SU-DHL-6 (cell line): Measurements from ENCODE around the gene SCLY.

ENCODE experiments used
- CTCF ChIP-seq: fragments of 200-600 bp; sonication (generic); IDR thresholded peaks from one replicate; pipeline ENCODE4 v1.5.1; 2017; ENCODE audit warnings: antibody characterized with exemption, mild to moderate bottlenecking, low read length, moderate library complexity; ENCODE audit not compliant: insufficient read depth, poor library complexity, severe bottlenecking
- EZH2phosphoT487 ChIP-seq: fragments of 200-600 bp; sonication (generic), shearing (Covaris generic); conservative IDR thresholded peaks from 2 replicates; pipeline ENCODE4 v1.6.1; 2018; ENCODE audit warnings: mild to moderate bottlenecking, antibody characterized with exemption, low read length, moderate library complexity, mixed read lengths

DNA sequence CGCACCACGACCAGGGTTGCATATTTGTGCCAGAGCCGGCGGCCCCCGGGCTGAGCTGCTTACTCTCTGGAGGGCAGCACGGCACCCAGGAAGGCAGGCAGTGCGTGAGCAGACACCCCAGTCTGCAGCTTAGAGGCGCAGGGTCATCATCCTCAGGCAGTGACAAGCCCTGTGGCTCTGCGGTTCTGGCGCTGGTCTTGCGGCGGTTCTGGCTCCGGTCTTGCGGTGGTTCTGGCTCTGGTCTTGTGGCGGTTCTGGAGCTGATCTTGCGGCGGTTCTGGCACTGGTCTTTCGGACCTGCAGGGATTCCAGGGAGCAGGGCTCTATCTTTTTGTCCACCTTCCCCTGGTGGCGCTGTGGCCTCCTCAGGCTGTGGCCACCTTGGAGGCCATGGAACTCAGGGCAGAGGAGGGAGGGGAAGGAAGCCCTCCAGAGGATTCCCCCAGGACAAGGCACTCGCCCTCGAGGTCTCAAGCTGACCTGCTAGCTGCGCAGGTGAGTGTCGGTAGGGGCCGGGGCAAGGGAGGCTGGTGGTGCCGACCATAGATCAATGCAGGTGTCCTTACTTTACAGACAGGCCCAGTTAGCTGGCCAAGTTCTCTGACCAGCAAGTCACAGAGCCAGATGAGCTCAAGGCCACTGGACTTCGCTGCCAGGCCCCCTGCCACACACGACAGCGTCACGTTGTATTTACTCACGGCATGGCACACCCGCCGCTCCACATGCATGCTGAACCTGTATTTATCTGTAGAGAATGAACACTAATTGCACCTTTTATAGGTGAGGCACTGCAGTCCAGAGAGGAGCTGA lies 54.3 kb downstream of the SCLY start:
- TF ChIP-seq CTCF (no peak), EZH2phosphoT487 (no peak)
